ENCODE measurements around the gene PDE4D.
A peak's percentile ranks its signal among the peaks of the same experiment; 100 is the strongest.

The PDE4D gene

DNA sequence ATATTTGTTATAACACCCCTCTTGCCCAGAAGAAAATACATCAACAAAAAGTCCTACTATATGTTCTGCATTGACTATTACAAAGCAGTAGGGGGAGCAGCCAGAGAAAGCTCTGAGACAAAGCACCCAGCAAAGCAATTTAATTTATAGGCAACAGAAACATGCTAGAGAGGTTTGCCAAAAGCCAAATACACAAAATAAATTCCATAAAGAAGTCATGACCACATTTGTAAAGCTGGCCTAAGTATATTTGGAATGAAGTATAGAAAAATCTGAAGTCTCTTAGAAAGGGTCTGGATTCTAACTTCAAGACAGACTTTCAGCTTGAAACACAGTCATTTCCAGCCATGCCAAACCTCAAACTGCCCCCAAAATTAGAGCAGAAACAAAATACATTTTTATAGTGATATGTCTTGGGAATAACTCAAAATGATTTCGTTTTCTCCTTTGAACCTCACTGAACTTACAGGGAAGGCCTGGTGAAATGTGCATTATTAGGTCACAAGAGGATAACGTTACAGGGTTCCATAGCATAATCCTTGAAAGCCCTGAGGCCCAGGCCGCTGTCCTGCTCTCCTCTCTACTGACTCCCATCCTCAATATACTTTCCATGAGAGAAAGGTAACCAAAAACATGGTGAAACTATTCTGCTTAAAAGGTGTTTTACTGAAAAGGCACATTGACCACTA lies 858.9 kb downstream of the PDE4D start:
- Histone ChIP-seq H2BK12ac (ENCODE audit: low read length in 2 of 2) (no peak overlapping the region), H3K4me2 (ENCODE audit: low read length, poor library complexity, severe bottlenecking) (no peak overlapping the region), H3K23ac (ENCODE audit: low read length in 2 of 2) (no peak overlapping the region), H4K8ac (ENCODE audit: low read length) (no peak overlapping the region), H2BK120ac (ENCODE audit: low read depth, low read length) (no peak overlapping the region), H2BK5ac (ENCODE audit: low read depth, low read length, poor library complexity, severe bottlenecking) (no peak overlapping the region), H3K27ac (ENCODE audit: low read length, poor library complexity, severe bottlenecking) (no peak overlapping the region), H3K9ac (ENCODE audit: low read length) (peak overlapping the region; percentile 47), H2AK5ac (ENCODE audit: low read length, severe bottlenecking) (no peak overlapping the region), H3K27me3 (ENCODE audit: control insufficient read depth in 1 of 2, insufficient read depth in 1 of 2, low read length in 2 of 2) (no peaks in the 10 kb centered on the region), H3K4ac (ENCODE audit: low read depth in 1 of 2, low read length in 2 of 2) (no peak overlapping the region), H3K14ac (ENCODE audit: low read length in 2 of 2) (no peak overlapping the region), H3K36me3 (ENCODE audit: control insufficient read depth in 1 of 2, insufficient read depth in 2 of 2, low read depth in 1 of 2, low read length in 2 of 2) (no peaks in the 10 kb centered on the region), H4K91ac (ENCODE audit: low read length) (no peak overlapping the region), H2BK15ac (ENCODE audit: low read depth, poor library complexity, severe bottlenecking) (no peak overlapping the region), H3K4me3 (ENCODE audit: insufficient read depth in 1 of 2, low read depth in 1 of 2, low read length in 2 of 2) (no peak overlapping the region), H3K4me1 (ENCODE audit: control insufficient read depth, insufficient read depth, low read depth, low read length) (peaks cover 7% of the 10 kb centered on the region), H3K79me1 (replicated peaks; ENCODE audit: low read length, poor library complexity, severe bottlenecking) (peaks cover 11% of the 10 kb centered on the region), H2AFZ (ENCODE audit: low read depth, low read length) (no peak overlapping the region), H3K9me3 (ENCODE audit: control insufficient read depth, low read length) (no peaks in the 10 kb centered on the region), H3K18ac (ENCODE audit: low read depth in 1 of 2, low read length in 2 of 2) (peak overlapping the region in 1 of 2 experiments; percentile 79)
- peak; percentile 66 for DNase-seq
- 37% methylated on average over 3 of the region's 3 CpGs for WGBS

DNA sequence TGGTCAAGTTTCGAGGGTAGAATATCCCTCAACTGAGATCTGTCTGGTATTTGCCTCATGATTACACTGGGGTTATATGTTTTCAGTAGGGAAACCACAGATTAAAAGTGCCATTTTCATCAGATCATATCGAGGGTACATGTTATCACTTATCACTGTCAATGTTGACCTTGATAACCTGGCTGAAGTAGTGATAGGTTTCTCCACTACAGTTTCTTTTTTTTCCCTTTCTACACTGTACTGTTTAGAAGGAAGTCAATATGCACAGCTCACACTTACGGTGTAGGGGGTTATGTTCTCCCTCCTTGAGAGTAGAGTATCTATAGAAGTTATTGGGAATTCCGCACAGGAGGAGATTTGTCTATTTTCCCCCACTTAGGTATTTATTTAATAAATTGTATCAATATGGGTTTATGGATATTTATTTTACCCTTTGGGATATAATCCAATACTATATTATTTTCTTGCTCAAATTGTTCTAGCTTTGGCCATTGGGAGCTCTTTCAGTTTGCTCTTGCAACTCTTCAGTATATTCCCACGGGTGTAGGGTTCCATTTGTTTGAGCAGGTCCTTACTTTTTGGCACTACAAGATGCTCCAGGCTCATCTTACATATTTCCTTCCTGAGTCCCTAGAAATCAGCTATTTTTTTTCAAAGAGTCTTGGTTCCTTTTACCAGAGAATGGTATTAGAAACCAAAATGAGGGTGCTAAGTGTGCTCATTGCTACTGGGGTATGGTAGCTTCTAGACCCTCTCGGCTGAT lies 866.2 kb downstream of the PDE4D start:
- no peak overlapping the region for H2AK5ac ChIP-seq (ENCODE audit: low read length, severe bottlenecking)
- H4K8ac ChIP-seq (ENCODE audit: low read length), result no peak overlapping the region
- H3K36me3 ChIP-seq (ENCODE audit: control insufficient read depth in 1 of 2, insufficient read depth in 2 of 2, low read depth in 1 of 2, low read length in 2 of 2), result no peaks in the 10 kb centered on the region
- no peaks in the 10 kb centered on the region for H3K27me3 ChIP-seq (ENCODE audit: control insufficient read depth in 1 of 2, insufficient read depth in 1 of 2, low read length in 2 of 2)
- H3K4me3 ChIP-seq (ENCODE audit: insufficient read depth in 1 of 2, low read depth in 1 of 2, low read length in 2 of 2), result no peak overlapping the region
- H4K91ac ChIP-seq (ENCODE audit: low read length), result no peak overlapping the region
- no peak overlapping the region for H3K9ac ChIP-seq (ENCODE audit: low read length)
- peaks cover 12% of the 10 kb centered on the region for H3K79me1 ChIP-seq (replicated peaks; ENCODE audit: low read length, poor library complexity, severe bottlenecking)
- DNase-seq, result no peak
- H2BK15ac ChIP-seq (ENCODE audit: low read depth, poor library complexity, severe bottlenecking), result no peak overlapping the region
- H3K4ac ChIP-seq (ENCODE audit: low read depth in 1 of 2, low read length in 2 of 2), result no peak overlapping the region
- no peak overlapping the region for H2BK120ac ChIP-seq (ENCODE audit: low read depth, low read length)
- no peak overlapping the region for H2BK12ac ChIP-seq (ENCODE audit: low read length in 2 of 2)
- no peak overlapping the region for H3K4me2 ChIP-seq (ENCODE audit: low read length, poor library complexity, severe bottlenecking)
- 96% methylated on average over 3 of the region's 6 CpGs for WGBS
- no peak overlapping the region for H2BK5ac ChIP-seq (ENCODE audit: low read depth, low read length, poor library complexity, severe bottlenecking)
- peaks cover 2% of the 10 kb centered on the region for H3K9me3 ChIP-seq (ENCODE audit: control insufficient read depth, low read length)
- no peak overlapping the region for H2AFZ ChIP-seq (ENCODE audit: low read depth, low read length)
- no peak overlapping the region for H3K27ac ChIP-seq (ENCODE audit: low read length, poor library complexity, severe bottlenecking)
- no peak overlapping the region for H3K18ac ChIP-seq (ENCODE audit: low read depth in 1 of 2, low read length in 2 of 2)
- H3K14ac ChIP-seq (ENCODE audit: low read length in 2 of 2), result no peak overlapping the region
- H3K23ac ChIP-seq (ENCODE audit: low read length in 2 of 2), result no peak overlapping the region
- H3K4me1 ChIP-seq (ENCODE audit: control insufficient read depth, insufficient read depth, low read depth, low read length), result no peaks in the 10 kb centered on the region

DNA sequence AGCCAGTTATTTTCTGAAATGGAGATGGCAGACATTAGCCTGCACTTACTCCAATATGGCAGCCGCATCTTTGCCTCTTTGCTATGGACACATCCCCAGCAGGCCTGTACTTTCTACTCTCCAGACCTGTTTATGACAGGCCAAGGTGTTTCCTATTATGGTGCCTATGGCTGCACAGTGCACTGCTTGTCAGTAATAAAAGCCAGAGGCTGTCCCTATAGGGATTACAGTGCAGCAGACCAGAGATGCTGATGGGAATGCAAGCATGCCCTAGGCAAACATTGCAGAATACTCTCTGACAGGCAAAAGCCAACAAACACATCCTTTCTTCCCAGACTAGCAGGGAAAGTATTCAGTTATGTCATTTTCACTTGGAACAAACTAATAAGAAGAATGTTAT lies 867.8 kb downstream of the PDE4D start:
- H2BK5ac ChIP-seq (ENCODE audit: low read depth, low read length, poor library complexity, severe bottlenecking), result no peak overlapping the region
- no peak overlapping the region for H3K4me3 ChIP-seq (ENCODE audit: insufficient read depth in 1 of 2, low read depth in 1 of 2, low read length in 2 of 2)
- no peak overlapping the region for H3K23ac ChIP-seq (ENCODE audit: low read length in 2 of 2)
- no peak overlapping the region for H2BK12ac ChIP-seq (ENCODE audit: low read length in 2 of 2)
- no peak overlapping the region for H4K91ac ChIP-seq (ENCODE audit: low read length)
- no peak overlapping the region for H4K8ac ChIP-seq (ENCODE audit: low read length)
- no peaks in the 10 kb centered on the region for H3K27me3 ChIP-seq (ENCODE audit: control insufficient read depth in 1 of 2, insufficient read depth in 1 of 2, low read length in 2 of 2)
- no peak overlapping the region for H2AK5ac ChIP-seq (ENCODE audit: low read length, severe bottlenecking)
- no peak overlapping the region for H3K4me2 ChIP-seq (ENCODE audit: low read length, poor library complexity, severe bottlenecking)
- H3K27ac ChIP-seq (ENCODE audit: low read length, poor library complexity, severe bottlenecking), result no peak overlapping the region
- no peak for DNase-seq
- H3K9me3 ChIP-seq (ENCODE audit: control insufficient read depth, low read length), result peaks cover 2% of the 10 kb centered on the region
- H2BK120ac ChIP-seq (ENCODE audit: low read depth, low read length), result no peak overlapping the region
- H3K4ac ChIP-seq (ENCODE audit: low read depth in 1 of 2, low read length in 2 of 2), result no peak overlapping the region
- H2AFZ ChIP-seq (ENCODE audit: low read depth, low read length), result no peak overlapping the region
- H3K9ac ChIP-seq (ENCODE audit: low read length), result no peak overlapping the region
- H3K18ac ChIP-seq (ENCODE audit: low read depth in 1 of 2, low read length in 2 of 2), result no peak overlapping the region
- H2BK15ac ChIP-seq (ENCODE audit: low read depth, poor library complexity, severe bottlenecking), result no peak overlapping the region
- H3K79me1 ChIP-seq (replicated peaks; ENCODE audit: low read length, poor library complexity, severe bottlenecking), result peaks cover 17% of the 10 kb centered on the region
- H3K14ac ChIP-seq (ENCODE audit: low read length in 2 of 2), result no peak overlapping the region
- H3K36me3 ChIP-seq (ENCODE audit: control insufficient read depth in 1 of 2, insufficient read depth in 2 of 2, low read depth in 1 of 2, low read length in 2 of 2), result no peaks in the 10 kb centered on the region
- H3K4me1 ChIP-seq (ENCODE audit: control insufficient read depth, insufficient read depth, low read depth, low read length), result peaks cover 4% of the 10 kb centered on the region
- 100% methylated on average over 1 of the region's 1 CpG for WGBS

DNA sequence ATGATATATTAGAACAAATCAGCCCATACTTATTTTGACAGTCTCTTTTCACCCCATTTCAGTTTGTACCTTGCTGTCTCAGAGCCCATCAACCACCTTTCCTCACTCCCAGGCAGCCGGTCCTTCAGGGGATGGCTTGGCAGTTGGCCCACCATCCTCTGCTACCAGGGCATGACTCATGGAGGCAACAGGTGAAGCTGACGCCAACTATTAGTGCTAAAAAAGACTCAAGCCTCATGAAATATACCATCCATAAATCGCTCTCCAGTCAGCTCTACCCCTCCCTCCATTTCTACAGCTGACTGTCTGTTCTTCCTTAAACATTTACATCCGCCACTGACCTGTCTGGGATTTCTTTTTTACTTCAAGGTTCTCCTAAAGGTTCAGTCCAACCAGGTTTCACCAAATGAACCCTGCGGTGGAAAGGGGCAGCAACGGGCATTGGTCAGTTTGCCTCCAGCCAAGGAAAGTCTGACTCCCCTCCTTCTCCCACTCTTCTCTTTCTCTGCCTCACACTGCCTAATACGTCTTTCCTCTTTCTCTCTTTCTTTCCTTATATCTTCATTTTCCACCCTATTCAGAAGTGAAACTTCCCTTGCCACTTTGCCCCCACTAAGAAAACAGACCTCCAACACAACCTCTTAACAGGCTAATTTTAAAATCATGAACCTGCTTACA lies 871.5 kb downstream of the PDE4D start:
- H3K14ac ChIP-seq (ENCODE audit: low read length in 2 of 2), result no peak overlapping the region
- WGBS, result 82% methylated on average over 7 of the region's 7 CpGs
- H3K4ac ChIP-seq (ENCODE audit: low read depth in 1 of 2, low read length in 2 of 2), result no peak overlapping the region
- H2BK15ac ChIP-seq (ENCODE audit: low read depth, poor library complexity, severe bottlenecking), result no peak overlapping the region
- peak overlapping the region; percentile 26 for H2AK5ac ChIP-seq (ENCODE audit: low read length, severe bottlenecking)
- no peak overlapping the region for H3K23ac ChIP-seq (ENCODE audit: low read length in 2 of 2)
- H3K27ac ChIP-seq (ENCODE audit: low read length, poor library complexity, severe bottlenecking), result no peak overlapping the region
- no peak overlapping the region for H2BK120ac ChIP-seq (ENCODE audit: low read depth, low read length)
- no peaks in the 10 kb centered on the region for H3K9me3 ChIP-seq (ENCODE audit: control insufficient read depth, low read length)
- no peaks in the 10 kb centered on the region for H3K27me3 ChIP-seq (ENCODE audit: control insufficient read depth in 1 of 2, insufficient read depth in 1 of 2, low read length in 2 of 2)
- peaks cover 19% of the 10 kb centered on the region for H3K79me1 ChIP-seq (replicated peaks; ENCODE audit: low read length, poor library complexity, severe bottlenecking)
- DNase-seq, result no peak
- no peak overlapping the region for H2BK12ac ChIP-seq (ENCODE audit: low read length in 2 of 2)
- H3K18ac ChIP-seq (ENCODE audit: low read depth in 1 of 2, low read length in 2 of 2), result no peak overlapping the region
- no peak overlapping the region for H3K9ac ChIP-seq (ENCODE audit: low read length)
- no peak overlapping the region for H4K8ac ChIP-seq (ENCODE audit: low read length)
- no peaks in the 10 kb centered on the region for H3K36me3 ChIP-seq (ENCODE audit: control insufficient read depth in 1 of 2, insufficient read depth in 2 of 2, low read depth in 1 of 2, low read length in 2 of 2)
- no peak overlapping the region for H3K4me3 ChIP-seq (ENCODE audit: insufficient read depth in 1 of 2, low read depth in 1 of 2, low read length in 2 of 2)
- no peak overlapping the region for H4K91ac ChIP-seq (ENCODE audit: low read length)
- peak overlapping the region; percentile 24 for H2BK5ac ChIP-seq (ENCODE audit: low read depth, low read length, poor library complexity, severe bottlenecking)
- H3K4me2 ChIP-seq (ENCODE audit: low read length, poor library complexity, severe bottlenecking), result no peak overlapping the region
- no peak overlapping the region for H2AFZ ChIP-seq (ENCODE audit: low read depth, low read length)
- H3K4me1 ChIP-seq (ENCODE audit: control insufficient read depth, insufficient read depth, low read depth, low read length), result peaks cover 4% of the 10 kb centered on the region

Measured in mesenchymal stem cell (in vitro differentiated cells and primary cell).